Measurements from ENCODE around the gene PROSER3. TPM values are rescaled to one million over a fixed set of nuclear protein-coding genes. Genes with fewer than 3 reads are reported as not detected.
A peak's percentile ranks its signal among the peaks of the same experiment; 100 is the strongest.

The PROSER3 gene
- total and polyA plus RNA-seq, 2 experiments from 2014 or later: 21.8 to 28.0 TPM

DNA sequence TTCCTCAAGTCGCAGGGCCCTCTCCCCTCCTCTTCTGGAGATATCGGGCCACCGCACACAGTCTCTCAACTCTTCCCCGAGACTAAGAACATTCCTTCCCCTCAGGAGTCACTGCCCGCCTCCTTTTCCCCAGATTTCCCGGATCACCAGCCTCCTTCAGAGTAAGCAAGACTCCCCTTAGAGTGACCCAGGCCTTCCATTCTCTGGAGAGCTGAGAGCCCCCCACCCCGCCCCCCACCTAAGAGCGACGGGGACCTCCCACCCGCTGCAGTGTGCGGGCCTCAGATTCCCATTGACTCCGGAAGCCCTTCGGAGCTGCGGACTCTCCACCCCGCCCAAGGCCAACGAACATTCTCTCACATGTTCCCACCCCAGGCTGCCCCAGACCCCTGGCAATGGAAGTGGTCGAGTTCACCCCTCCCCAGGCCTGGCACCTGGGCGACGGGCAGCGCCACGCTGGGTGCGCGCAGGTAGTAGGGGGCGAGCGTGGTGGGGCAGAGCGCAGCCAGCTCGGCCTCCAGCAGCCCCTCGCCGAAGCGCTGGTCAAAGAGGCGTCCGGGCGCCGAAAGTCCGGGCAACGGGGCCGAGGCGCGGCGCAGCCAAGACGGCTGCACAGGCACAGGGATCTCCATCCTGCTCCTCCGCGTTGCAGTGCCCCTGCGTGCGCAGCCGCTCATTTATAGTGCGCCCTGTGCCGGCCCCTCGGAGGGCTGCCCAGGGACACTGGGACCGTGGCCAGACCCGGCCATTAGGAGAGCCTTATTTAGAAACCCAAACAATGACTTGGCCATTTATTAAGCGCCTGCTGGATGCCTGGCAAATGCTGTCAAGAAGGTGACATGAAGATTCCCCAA, 1.4 kb upstream of the PROSER3 start, which contains the start of gene HSPB6:
Gene HSPB6, minus strand, starts transcription at position 653 of the 854 bp plus-strand sequence. Its CDS starts 21 bp downstream, at position 632.
- 0 out of 2 replicates have a peak, but pooled peaks have one; percentile 44 for TF ChIP-seq POLR2AphosphoS5 (IDR thresholded peaks at IDR 0.05; ENCODE audit: low read depth)
- TF ChIP-seq CTCF (conservative IDR thresholded peaks at IDR 0.05; ENCODE audit: low read depth in 2 of 2): no peak
- TF ChIP-seq, protein P1, sequence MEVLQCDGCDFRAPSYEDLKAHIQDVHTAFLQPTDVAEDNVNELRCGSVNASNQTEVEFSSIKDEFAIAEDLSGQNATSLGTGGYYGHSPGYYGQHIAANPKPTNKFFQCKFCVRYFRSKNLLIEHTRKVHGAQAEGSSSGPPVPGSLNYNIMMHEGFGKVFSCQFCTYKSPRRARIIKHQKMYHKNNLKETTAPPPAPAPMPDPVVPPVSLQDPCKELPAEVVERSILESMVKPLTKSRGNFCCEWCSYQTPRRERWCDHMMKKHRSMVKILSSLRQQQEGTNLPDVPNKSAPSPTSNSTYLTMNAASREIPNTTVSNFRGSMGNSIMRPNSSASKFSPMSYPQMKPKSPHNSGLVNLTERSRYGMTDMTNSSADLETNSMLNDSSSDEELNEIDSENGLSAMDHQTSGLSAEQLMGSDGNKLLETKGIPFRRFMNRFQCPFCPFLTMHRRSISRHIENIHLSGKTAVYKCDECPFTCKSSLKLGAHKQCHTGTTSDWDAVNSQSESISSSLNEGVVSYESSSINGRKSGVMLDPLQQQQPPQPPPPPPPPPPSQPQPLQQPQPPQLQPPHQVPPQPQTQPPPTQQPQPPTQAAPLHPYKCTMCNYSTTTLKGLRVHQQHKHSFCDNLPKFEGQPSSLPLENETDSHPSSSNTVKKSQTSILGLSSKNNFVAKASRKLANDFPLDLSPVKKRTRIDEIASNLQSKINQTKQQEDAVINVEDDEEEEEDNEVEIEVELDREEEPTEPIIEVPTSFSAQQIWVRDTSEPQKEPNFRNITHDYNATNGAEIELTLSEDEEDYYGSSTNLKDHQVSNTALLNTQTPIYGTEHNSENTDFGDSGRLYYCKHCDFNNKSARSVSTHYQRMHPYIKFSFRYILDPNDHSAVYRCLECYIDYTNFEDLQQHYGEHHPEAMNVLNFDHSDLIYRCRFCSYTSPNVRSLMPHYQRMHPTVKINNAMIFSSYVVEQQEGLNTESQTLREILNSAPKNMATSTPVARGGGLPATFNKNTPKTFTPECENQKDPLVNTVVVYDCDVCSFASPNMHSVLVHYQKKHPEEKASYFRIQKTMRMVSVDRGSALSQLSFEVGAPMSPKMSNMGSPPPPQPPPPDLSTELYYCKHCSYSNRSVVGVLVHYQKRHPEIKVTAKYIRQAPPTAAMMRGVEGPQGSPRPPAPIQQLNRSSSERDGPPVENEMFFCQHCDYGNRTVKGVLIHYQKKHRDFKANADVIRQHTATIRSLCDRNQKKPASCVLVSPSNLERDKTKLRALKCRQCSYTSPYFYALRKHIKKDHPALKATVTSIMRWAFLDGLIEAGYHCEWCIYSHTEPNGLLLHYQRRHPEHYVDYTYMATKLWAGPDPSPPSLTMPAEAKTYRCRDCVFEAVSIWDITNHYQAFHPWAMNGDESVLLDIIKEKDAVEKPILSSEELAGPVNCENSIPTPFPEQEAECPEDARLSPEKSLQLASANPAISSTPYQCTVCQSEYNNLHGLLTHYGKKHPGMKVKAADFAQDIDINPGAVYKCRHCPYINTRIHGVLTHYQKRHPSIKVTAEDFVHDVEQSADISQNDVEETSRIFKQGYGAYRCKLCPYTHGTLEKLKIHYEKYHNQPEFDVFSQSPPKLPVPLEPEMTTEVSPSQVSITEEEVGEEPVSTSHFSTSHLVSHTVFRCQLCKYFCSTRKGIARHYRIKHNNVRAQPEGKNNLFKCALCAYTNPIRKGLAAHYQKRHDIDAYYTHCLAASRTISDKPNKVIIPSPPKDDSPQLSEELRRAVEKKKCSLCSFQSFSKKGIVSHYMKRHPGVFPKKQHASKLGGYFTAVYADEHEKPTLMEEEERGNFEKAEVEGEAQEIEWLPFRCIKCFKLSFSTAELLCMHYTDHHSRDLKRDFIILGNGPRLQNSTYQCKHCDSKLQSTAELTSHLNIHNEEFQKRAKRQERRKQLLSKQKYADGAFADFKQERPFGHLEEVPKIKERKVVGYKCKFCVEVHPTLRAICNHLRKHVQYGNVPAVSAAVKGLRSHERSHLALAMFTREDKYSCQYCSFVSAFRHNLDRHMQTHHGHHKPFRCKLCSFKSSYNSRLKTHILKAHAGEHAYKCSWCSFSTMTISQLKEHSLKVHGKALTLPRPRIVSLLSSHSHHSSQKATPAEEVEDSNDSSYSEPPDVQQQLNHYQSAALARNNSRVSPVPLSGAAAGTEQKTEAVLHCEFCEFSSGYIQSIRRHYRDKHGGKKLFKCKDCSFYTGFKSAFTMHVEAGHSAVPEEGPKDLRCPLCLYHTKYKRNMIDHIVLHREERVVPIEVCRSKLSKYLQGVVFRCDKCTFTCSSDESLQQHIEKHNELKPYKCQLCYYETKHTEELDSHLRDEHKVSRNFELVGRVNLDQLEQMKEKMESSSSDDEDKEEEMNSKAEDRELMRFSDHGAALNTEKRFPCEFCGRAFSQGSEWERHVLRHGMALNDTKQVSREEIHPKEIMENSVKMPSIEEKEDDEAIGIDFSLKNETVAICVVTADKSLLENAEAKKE (CRISPR knock-in tag; IDR thresholded peaks at IDR 0.05): no peak
- Histone ChIP-seq H3K27me3 (ENCODE audit: insufficient read depth) (peaks cover 28% of the 10 kb centered on the region), H3K79me2 (replicated peaks; ENCODE audit: insufficient read depth) (peaks cover 13% of the 10 kb centered on the region), H3K36me3 (ENCODE audit: insufficient read depth) (peaks cover 6% of the 10 kb centered on the region; the same call in 1 of the 2 replicates), H4K20me1 (replicated peaks; ENCODE audit: insufficient read depth) (peaks cover 3% of the 10 kb centered on the region), H3F3A (replicated peaks; ENCODE audit: low read depth) (peaks cover 9% of the 10 kb centered on the region; the same call in 1 of the 2 replicates), H3K4me1 (ENCODE audit: insufficient read depth) (peaks cover 4% of the 10 kb centered on the region), H3K4me2 (peak within 1 kb of the TSS; percentile 93), H3K27ac (ENCODE audit: low read depth) (no peak within 1 kb of the TSS), H2AFZ (peak within 1 kb of the TSS; percentile 90), H3K9me2 (ENCODE audit: insufficient read depth) (no peaks in the 10 kb centered on the region), H3K4me3 (peak within 1 kb of the TSS; percentile 94)
- ATAC-seq (peak; percentile 25), DNase-seq (ENCODE audit: low spot score) (peak; percentile 70)
- Mint-ChIP-seq H3K36me3 (ENCODE audit: low read depth) (peaks cover 21% of the 10 kb centered on the region), H3K27ac (peak within 1 kb of the TSS; percentile 93), H3K4me1 (peaks cover 15% of the 10 kb centered on the region), H3K27me3 (ENCODE audit: insufficient read depth, low read depth, poor library complexity) (peaks cover 38% of the 10 kb centered on the region), H3K9me3 (no peaks in the 10 kb centered on the region; the same call in 2 of the 3 replicates), H3K4me3 (peak within 1 kb of the TSS; percentile 83)

Data from GM23338 (cell line).